NCI-H2196 (cell line): Measurements from ENCODE around the gene LENG1.

Experiments used
- DNase-seq: peaks from one replicate; lab custom pipeline; 2025; ENCODE audit not compliant: unreplicated experiment; lab: John Stamatoyannopoulos, UW

The LENG1 gene

GRCh38 chr19:54142166-54142780 lies 17.2 kb downstream of the LENG1 start:
- DNase-seq: no peak

GRCh38 chr19:54141356-54141755 lies 18.2 kb downstream of the LENG1 start:
- DNase-seq: no peak

- no peak for DNase-seq
Observed at GRCh38 chr19:54138489-54139256, 20.8 kb downstream of the LENG1 start.

GRCh38 chr19:54137699-54138488 lies 21.6 kb downstream of the LENG1 start, which contains the start of gene CNOT3:
CNOT3 (plus strand) TSS chr19:54137762; CDS start chr19:54142979, 5,217 bp downstream.
- DNase-seq: no peak

- peak; percentile 100 for DNase-seq
Observed at GRCh38 chr19:54136864-54137698, 22.4 kb downstream of the LENG1 start.

- DNase-seq: no peak
Observed at GRCh38 chr19:54136086-54136863, 23.2 kb downstream of the LENG1 start.

GRCh38 chr19:54133957-54134590 lies 25.4 kb downstream of the LENG1 start:
- DNase-seq: no peak

GRCh38 chr19:54133312-54133956 lies 26.1 kb downstream of the LENG1 start:
- peak; percentile 80 for DNase-seq

- no peak for DNase-seq
Observed at GRCh38 chr19:54129617-54129996, 29.9 kb downstream of the LENG1 start.

- no peak for DNase-seq
Observed at GRCh38 chr19:54128796-54129616, 30.5 kb downstream of the LENG1 start.

GRCh38 chr19:54128441-54128725 lies 31.1 kb downstream of the LENG1 start:
- no peak for DNase-seq

GRCh38 chr19:54127688-54128440 lies 31.7 kb downstream of the LENG1 start:
- DNase-seq: no peak

GRCh38 chr19:54125713-54126112 lies 33.8 kb downstream of the LENG1 start:
- DNase-seq: no peak

GRCh38 chr19:54124393-54124792 lies 35.1 kb downstream of the LENG1 start:
- DNase-seq: no peak

- no peak for DNase-seq
Observed at GRCh38 chr19:54123682-54124081, 35.8 kb downstream of the LENG1 start.

GRCh38 chr19:54121259-54121658 lies 38.3 kb downstream of the LENG1 start:
- DNase-seq: no peak

- DNase-seq: peak; percentile 99
Observed at GRCh38 chr19:54115109-54116063, 44.1 kb downstream of the LENG1 start, which contains the start of the genes PRPF31 and TFPT. PRPF31 (plus strand) TSS chr19:54115754; CDS start chr19:54118279, 2,525 bp downstream. TFPT (minus strand) TSS chr19:54115657; CDS start chr19:54115269, 388 bp downstream.
